MCF 10A (cell line): Measurements from ENCODE around the gene CLMN. TPM values are rescaled to one million over a fixed set of nuclear protein-coding genes. Genes with fewer than 3 reads are reported as not detected.

Experiments
- BruUV-seq: library from RNA; stranded (reverse); fragments of 400-500 nt; replicated peaks from 2 replicates; lab custom pipeline; 2021; lab: Mats Ljungman, UMichigan
- CTCF ChIA-PET: fragments of 300-600 bp; sonication (Branson Sonifier 250); formaldehyde crosslinking; extraction: SDS; loops from one replicate; lab custom pipeline; 2021; ENCODE audit warnings: antibody characterized with exemption, inconsistent platforms; lab: Yijun Ruan, JAX
- POLR2A ChIA-PET: fragments of 300-600, 350-650 bp; sonication (Branson Sonifier 250); formaldehyde crosslinking; extraction: SDS; loops from one replicate; lab custom pipeline; 2020; ENCODE audit warnings: antibody characterized with exemption, inconsistent platforms; lab: Yijun Ruan, JAX
- DNase-seq: peaks from one replicate; pipeline ENCODE4 v3.0.0-alpha.2; 2018; ENCODE audit not compliant: unreplicated experiment
- H3K27ac Mint-ChIP-seq: one replicate; pipeline ENCODE4 v1.8.0; 2022; ENCODE audit warnings: mild to moderate bottlenecking, low read depth, mixed read lengths; ENCODE audit not compliant: unreplicated experiment
- H3K27me3 Mint-ChIP-seq: one replicate; pipeline ENCODE4 v1.8.0; 2022; ENCODE audit warnings: mixed read lengths; ENCODE audit not compliant: insufficient read depth, unreplicated experiment
- H3K36me3 Mint-ChIP-seq: one replicate; pipeline ENCODE4 v1.8.0; 2022; ENCODE audit warnings: mild to moderate bottlenecking, moderate library complexity, mixed read lengths; ENCODE audit not compliant: insufficient read depth, unreplicated experiment
- H3K4me1 Mint-ChIP-seq: one replicate; pipeline ENCODE4 v1.8.0; 2022; ENCODE audit warnings: mixed read lengths; ENCODE audit not compliant: insufficient read depth, unreplicated experiment
- H3K4me3 Mint-ChIP-seq: one replicate; pipeline ENCODE4 v1.8.0; 2022; ENCODE audit warnings: mild to moderate bottlenecking, moderate library complexity, mixed read lengths; ENCODE audit not compliant: unreplicated experiment
- H3K9me3 Mint-ChIP-seq: one replicate; pipeline ENCODE4 v1.8.0; 2022; ENCODE audit warnings: mixed read lengths; ENCODE audit not compliant: unreplicated experiment
- CTCF ChIP-seq: fragments of 200-600 bp; IDR thresholded peaks from one replicate; pipeline ENCODE4 v1.8.0; 2022; ENCODE audit warnings: antibody characterized with exemption, mild to moderate bottlenecking; ENCODE audit not compliant: unreplicated experiment
- intact Hi-C: fragments of 100-400 bp; cut with micrococcal nuclease; formaldehyde crosslinking; loops from 2 replicates; pipeline ENCODE4 v1.14.1; 2022
- total RNA-seq: library from RNA; stranded (reverse); gene quantifications from 2 replicates; pipeline ENCODE4 v1.2.3, GENCODE V29; 2022

The CLMN gene
- total RNA-seq, 1 experiment from 2014 or later = 17.9 TPM

- peaks cover 8% of the 10 kb centered on the region for H3K4me1 Mint-ChIP-seq
- no peak for DNase-seq
- CTCF ChIA-PET = no interaction called here
- H3K27me3 Mint-ChIP-seq = peaks cover under 1% of the 10 kb centered on the region
- no peak for TF ChIP-seq CTCF
- H3K4me3 Mint-ChIP-seq = no peak overlapping the region
- no peaks in the 10 kb centered on the region for H3K36me3 Mint-ChIP-seq
- intact Hi-C loops = no loop called here
- peaks cover 11% of the 10 kb centered on the region for H3K9me3 Mint-ChIP-seq
- POLR2A ChIA-PET = no interaction called here
- no TSS peak for BruUV-seq
- H3K27ac Mint-ChIP-seq = no peak overlapping the region
Measured at GRCh38 chr14:95344536-95344935, 24.8 kb upstream of the CLMN start.

- peaks cover 8% of the 10 kb centered on the region for H3K4me1 Mint-ChIP-seq
- ChIA-PET POLR2A (interaction anchor here (1.2 kb wide), 1 partner anchor 16 kb away, joined by 5 read pairs; no protein-coding TSS in a partner anchor), CTCF (no interaction called here)
- H3K4me3 Mint-ChIP-seq = no peak overlapping the region
- TF ChIP-seq CTCF = no peak
- no TSS peak for BruUV-seq
- no peak for DNase-seq
- peaks cover 11% of the 10 kb centered on the region for H3K9me3 Mint-ChIP-seq
- no peak overlapping the region for H3K27ac Mint-ChIP-seq
- no peaks in the 10 kb centered on the region for H3K36me3 Mint-ChIP-seq
- H3K27me3 Mint-ChIP-seq = peaks cover 11% of the 10 kb centered on the region
- intact Hi-C loops = no loop called here
Measured at GRCh38 chr14:95341564-95341963, 21.9 kb upstream of the CLMN start.

GRCh38 chr14:95341115-95341514 lies 21.4 kb upstream of the CLMN start:
- no TSS peak for BruUV-seq
- no peak for TF ChIP-seq CTCF
- no peak for DNase-seq
- H3K27me3 Mint-ChIP-seq = peaks cover 11% of the 10 kb centered on the region
- no peak overlapping the region for H3K4me3 Mint-ChIP-seq
- intact Hi-C loops = no loop called here
- H3K27ac Mint-ChIP-seq = peak overlapping the region; percentile 21
- H3K4me1 Mint-ChIP-seq = peaks cover 8% of the 10 kb centered on the region
- CTCF ChIA-PET = interaction anchor here (0.7 kb wide), 1 partner anchor 12 kb away, joined by 3 read pairs; no protein-coding TSS in a partner anchor
- no peaks in the 10 kb centered on the region for H3K36me3 Mint-ChIP-seq
- peaks cover 11% of the 10 kb centered on the region for H3K9me3 Mint-ChIP-seq
- POLR2A ChIA-PET = interaction anchor here (0.8 to 1.7 kb wide), 3 partner anchors 9 to 27 kb away, joined by 4 to 9 read pairs (median 5); no protein-coding TSS in a partner anchor

GRCh38 chr14:95340201-95340697 lies 20.5 kb upstream of the CLMN start:
- CTCF ChIA-PET = interaction anchor here (0.6 to 0.7 kb wide), 2 partner anchors 11 to 19 kb away, joined by 3 read pairs; no protein-coding TSS in a partner anchor
- peak; percentile 64 for DNase-seq
- Mint-ChIP-seq H3K4me1 (peaks cover 8% of the 10 kb centered on the region), H3K27me3 (peaks cover 11% of the 10 kb centered on the region), H3K4me3 (no peak overlapping the region), H3K9me3 (peaks cover 11% of the 10 kb centered on the region), H3K27ac (peak overlapping the region; percentile 21), H3K36me3 (no peaks in the 10 kb centered on the region)
- TF ChIP-seq CTCF = no peak
- BruUV-seq = no TSS peak
- intact Hi-C loops = no loop called here
- POLR2A ChIA-PET = interaction anchor here (0.8 to 1.7 kb wide), 3 partner anchors 12 to 304 kb away, joined by 4 to 9 read pairs (median 4); no protein-coding TSS in a partner anchor
